NCI-H774 (cell line): ENCODE data around the gene CNTNAP2.

ENCODE experiments used
- DNase-seq: peaks from one replicate; lab custom pipeline; 2025; lab: John Stamatoyannopoulos, UW

Gene CNTNAP2

GRCh38 chr7:148340438-148341280, 2224.1 kb downstream of the CNTNAP2 start:
- DNase-seq = no peak

DNA sequence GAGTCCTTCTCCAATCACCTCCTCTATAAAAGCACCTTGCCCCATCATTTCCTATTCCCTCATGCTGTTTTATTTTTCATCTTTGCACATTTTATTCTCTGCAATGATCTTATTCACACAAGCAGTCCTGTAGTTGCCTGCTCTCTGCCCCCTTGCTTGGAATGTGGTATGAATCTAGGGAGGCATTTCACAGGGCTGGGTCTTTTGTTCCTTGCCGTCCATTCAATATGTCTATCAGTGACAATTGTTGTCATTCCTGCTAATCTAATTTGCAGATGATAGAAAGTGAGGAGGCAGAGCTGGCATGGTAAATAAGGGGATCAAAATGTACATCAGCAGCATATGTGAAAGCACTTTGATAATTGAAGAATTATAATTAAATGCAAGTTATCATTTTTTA, 2227.8 kb downstream of the CNTNAP2 start:
- DNase-seq = no peak

DNA sequence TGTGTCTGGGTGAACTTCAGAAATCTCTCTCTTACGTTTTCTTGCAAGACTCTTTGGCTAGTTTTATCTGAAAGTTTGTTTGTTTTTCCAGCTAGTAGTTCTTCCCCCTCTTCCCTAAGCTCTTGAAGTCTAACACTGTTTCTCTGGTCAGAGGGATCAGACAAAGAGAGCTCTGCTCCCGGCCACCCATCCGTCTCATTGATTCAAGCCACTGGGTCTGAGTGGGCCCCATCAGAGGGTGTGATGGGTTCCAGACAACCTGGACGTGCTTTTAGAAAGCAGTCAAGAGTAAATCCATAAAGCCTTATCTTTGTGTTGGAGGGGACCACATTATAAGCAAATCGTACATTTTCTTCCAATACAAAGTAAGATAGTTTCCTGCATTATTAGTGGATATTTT, 2231.4 kb downstream of the CNTNAP2 start:
- DNase-seq = no peak

- DNase-seq = no peak
These were observed 2231.9 kb downstream of the CNTNAP2 start for GRCh38 chr7:148348466-148348865.

GRCh38 chr7:148356303-148356702, 2239.7 kb downstream of the CNTNAP2 start:
- DNase-seq = no peak

DNA sequence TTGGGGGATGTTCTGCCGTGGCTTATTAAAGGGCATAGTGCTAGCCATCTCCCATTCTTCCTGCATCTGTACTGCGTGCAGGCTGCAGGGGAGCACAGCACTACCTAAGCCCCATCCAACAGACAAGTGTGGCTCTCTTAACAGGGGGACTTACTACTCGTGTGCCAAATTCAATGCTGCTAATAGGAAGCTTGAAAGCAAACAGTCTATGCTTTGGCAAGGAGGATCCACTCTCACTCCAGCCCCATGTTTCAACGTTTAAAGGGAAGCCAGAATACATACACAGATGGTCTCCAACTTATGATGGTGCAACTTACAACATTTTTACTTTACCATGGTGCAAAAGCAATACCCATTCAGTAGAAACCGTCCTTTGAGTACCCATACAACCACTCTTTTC, 2245.9 kb downstream of the CNTNAP2 start:
- DNase-seq = no peak

- DNase-seq = no peak
These were observed 2251.3 kb downstream of the CNTNAP2 start for GRCh38 chr7:148367731-148368475.

DNA sequence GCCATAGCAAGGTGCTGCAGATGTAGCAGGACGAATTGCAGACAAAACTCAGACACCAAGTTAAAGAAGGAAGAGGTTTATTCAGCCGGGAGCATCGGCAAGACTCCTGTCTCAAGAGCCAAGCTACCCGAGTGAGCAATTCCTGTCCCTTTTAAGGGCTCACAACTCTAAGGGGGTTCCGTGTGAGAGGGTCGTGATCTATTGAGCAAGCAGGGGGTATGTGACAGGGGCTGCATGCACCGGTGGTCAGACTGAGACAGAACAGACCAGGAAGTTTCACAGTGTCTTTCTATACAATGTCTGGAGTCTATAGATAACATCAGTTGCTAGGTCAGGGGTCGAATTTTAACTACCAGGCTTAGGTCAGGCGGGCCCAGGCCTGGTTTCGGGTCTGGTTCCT, 2252.0 kb downstream of the CNTNAP2 start:
- DNase-seq = no peak

- DNase-seq = no peak
These were observed 2254.8 kb downstream of the CNTNAP2 start for GRCh38 chr7:148371280-148371937.

- no peak for DNase-seq
These were observed 2258.0 kb downstream of the CNTNAP2 start for GRCh38 chr7:148374396-148375259.

DNA sequence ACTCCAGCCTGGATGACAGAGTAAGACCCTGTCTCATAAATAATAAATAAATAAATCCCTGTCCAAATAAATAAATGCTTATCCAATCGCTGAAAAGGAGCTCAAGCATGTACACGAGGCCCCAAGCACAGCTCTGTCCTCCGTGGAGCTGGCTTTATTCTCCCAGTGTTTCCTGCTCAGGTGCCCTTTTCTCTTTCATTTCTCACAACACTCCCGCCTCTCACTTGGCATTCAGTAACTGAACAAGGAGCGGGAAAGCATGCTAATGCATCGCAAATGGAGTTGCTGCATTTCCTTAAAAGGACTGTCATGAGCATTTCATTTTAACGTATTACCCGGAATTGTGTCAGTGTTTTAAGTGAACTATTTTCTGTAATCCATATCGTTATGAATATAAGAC, 2263.1 kb downstream of the CNTNAP2 start:
- DNase-seq = no peak

DNA sequence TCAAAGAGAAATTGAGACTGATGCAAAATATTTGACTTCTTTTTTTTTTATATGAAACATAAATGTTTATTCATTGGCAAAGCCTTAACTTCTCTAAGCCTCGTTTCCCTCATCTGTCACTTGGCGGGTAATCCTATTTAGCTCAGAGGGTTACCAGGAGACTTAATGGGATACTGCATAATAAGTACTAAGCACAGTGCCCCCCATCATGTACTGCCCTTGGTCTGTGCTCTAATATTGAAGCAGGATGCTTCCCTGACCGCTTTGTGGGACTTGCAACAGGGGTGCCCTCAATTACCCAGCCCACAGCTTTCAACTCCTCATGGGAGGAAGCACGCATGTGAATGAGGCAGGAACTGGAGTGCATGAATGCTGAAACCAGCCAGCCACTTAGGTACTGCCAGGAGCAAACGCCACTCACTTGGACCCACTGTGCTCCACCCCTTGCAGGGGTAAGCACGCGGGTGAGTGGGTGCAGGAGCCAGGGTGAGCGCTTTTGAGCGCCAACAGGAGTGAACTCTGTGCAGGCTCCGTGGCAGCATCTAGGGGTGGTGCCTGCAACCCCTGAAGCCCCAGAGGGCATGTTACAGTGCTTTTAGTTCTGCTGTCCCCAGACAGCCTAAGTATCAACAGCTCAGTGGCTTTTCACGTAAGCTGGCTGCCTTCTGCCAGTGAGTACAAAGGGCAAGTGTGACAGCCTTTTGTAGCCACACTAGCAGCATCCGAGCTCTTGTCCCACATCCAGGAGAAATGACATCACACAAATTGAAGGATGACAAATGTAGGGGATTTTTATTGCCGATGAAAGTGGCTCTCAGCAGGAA, 2264.2 kb downstream of the CNTNAP2 start:
- DNase-seq = no peak

DNA sequence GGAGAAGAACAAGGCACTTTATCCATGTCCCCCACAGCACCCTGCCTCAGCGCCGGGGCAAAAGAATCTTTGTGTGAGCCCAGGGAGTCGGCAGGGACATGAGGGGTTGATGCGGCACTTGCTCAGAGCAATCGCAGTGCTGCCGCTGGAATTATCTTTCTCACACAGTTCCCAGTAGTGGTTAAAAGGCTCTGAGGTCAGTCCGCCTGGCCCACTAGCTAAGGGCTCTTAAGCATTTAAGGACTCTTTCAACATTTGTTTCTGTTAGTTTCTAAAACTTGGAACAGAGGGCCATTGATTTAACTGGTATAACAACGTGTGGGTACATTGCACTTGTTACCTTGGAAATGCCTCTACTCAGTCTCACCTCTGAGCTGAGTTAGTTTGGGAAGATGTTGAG, 2266.0 kb downstream of the CNTNAP2 start:
- DNase-seq = no peak

DNA sequence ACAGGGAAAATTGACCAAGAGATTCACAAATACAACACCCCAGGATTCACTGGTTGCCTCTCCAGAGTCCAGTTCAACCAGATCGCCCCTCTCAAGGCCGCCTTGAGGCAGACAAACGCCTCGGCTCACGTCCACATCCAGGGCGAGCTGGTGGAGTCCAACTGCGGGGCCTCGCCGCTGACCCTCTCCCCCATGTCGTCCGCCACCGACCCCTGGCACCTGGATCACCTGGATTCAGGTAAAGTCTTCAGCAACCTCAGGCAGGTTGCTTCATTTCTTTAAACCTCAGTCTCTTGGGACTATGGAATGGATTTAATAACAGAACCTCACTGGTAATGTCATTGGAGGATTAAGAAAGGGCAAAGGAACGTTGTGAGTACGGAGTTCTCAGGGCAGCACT, 2267.1 kb downstream of the CNTNAP2 start:
- DNase-seq = no peak

DNA sequence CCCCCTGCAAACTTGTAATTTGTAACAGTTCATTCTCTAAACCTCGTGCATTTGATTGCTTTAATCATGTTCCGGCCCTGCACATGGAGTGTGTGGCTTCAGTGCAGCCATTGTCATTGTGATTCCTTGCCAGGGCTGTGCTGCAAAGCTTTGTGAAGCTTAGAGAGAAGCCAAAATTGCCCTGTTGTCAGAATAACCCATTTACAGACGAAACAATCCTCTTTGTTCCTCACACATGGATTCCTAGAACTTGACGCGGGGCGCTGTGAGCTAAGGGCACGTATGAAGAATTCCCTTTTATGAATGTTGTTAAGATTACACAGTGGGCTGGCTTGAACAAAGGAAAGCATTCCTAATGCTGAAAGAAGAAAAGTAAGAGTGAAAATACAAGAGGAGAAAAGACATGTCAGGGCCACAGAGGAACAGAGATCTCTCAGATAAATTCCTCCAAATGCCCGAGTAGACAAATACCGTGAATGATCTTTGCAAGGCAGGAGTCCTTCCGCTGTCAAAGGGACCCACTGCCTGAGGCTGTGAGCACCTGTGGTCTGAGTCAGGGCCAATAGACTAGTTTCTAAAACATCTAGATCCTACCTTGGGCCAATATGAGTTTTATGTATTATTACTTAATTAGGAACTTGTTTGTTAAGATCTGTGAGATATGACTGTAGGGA, 2268.5 kb downstream of the CNTNAP2 start:
- DNase-seq = no peak

DNA sequence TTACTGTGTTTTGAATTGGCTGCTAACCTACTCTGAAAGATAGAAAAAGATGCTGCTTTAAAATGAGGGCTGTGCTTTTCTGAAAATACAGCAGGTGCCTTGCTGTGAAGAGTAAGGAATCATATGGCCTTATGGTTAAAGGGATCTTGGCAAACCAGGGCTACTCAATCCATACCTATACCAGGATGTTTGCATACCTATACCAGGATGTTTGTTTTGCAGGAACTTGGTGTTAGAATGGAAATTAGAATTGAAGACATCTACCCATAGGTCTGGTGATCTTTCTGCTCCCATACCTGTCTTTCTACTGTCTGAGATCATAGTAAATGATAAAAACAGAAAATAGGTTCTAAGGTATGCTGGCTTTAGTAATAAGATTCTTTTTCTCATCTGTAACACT, 2273.8 kb downstream of the CNTNAP2 start:
- DNase-seq = no peak

DNA sequence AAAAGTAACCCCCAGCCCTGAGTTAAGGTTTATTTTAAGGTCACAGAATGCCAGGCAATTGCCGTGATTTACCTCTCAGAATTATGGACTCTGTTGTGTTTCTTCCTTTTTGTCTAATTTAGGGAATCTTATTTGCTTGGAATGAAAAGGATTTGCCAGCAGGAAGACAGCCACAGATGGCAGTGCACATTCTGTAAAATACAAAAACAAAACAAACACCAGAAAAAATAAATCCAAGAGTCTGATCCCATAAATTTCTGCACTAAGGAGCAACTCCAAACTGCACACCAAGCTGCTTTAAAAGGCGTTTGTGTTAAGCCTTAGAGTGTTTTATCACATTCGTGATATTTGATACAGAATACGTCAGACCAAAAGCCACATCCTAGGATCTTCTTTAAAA, 2275.0 kb downstream of the CNTNAP2 start:
- no peak for DNase-seq

DNA sequence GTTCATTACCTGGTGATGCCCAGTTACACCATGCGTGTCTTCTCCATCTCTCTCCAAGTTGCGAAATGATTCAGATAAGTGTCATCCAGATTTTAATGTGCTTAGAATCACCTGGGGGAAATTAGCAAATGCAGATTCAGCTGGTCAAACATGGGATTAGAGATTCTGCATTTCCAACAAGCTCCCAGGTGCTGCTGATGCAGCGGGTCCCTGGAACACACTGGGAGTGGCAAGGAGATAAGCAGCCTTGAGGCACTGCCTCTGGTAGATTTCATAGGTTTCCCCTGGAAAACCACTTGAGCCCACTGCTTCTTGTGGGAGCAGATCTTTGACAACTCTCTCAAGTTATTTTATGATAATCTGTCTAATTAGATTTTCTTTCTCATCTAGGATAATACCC, 2278.0 kb downstream of the CNTNAP2 start:
- DNase-seq = no peak

GRCh38 chr7:148395352-148395811, 2278.8 kb downstream of the CNTNAP2 start:
- DNase-seq = no peak

- DNase-seq = no peak
These were observed 2279.6 kb downstream of the CNTNAP2 start for GRCh38 chr7:148395990-148396716.
